Left cardiac atrium (tissue), 4 donors: Measurements from ENCODE around the gene ZBED6. TPM values are rescaled to one million over a fixed set of nuclear protein-coding genes. Genes with fewer than 3 reads are reported as not detected.
"Not testable (repeated sequence)": the region's sequence is repeated elsewhere in the genome, so short reads cannot be mapped to it uniquely, and the experiment has no call there.

Source experiments
- ATAC-seq, 2 donors: fragments of 200-7000 bp; cut with Tn5 transposase; one replicate each; pipeline ENCODE4 v1.9.1; 2020; ENCODE audit warnings: mild to moderate bottlenecking in 2 of 2, moderate library complexity in 2 of 2
- DNase-seq: peaks from one replicate; pipeline ENCODE4 v3.0.0-alpha.2; 2020
- intact Hi-C, 2 donors: fragments of 100-400 bp; cut with DNase I; formaldehyde crosslinking; loops; one replicate each; pipeline versions ENCODE4 v1.14.1 to v1.15.1; 2022 to 2023
- total RNA-seq, 2 donors: library from RNA; stranded (reverse); fragmentation: NEBNext Ultra II Directional; extraction: Animal tissue kit (Norgen Biotek cat#: 25700); gene quantifications; one replicate each; pipeline ENCODE4 v1.2.1, GENCODE V29; 2021
- donor health status: DM: no; HTN: yes; CAD: no.
- donor health status: DM: no; HTN: yes; CAD: no; lungs with severe emphysema.
- donor health status: DM: yes; HTN: yes; CAD: no.
- donor health status: Dilated cardiomyopathy.

The ZBED6 gene
- total RNA-seq, 2 donors from 2014 or later: 18.2 to 23.6 TPM

GRCh38 chr1:203823306-203823705 lies 27.9 kb downstream of the ZBED6 start:
- intact Hi-C loops: no loop called here
- DNase-seq: no peak
- ATAC-seq: no peak

- intact Hi-C loops: no loop called here
- DNase-seq (no peak), ATAC-seq (no peak)
Measured at GRCh38 chr1:203826175-203826574, 30.8 kb downstream of the ZBED6 start.

- ATAC-seq: no peak
- intact Hi-C loops: no loop called here
- no peak for DNase-seq
Measured at GRCh38 chr1:203828002-203828401, 32.6 kb downstream of the ZBED6 start.

GRCh38 chr1:203828503-203828902 lies 33.1 kb downstream of the ZBED6 start:
- intact Hi-C loops: no loop called here
- no peak for DNase-seq
- no peak for ATAC-seq

GRCh38 chr1:203829247-203829646 lies 33.8 kb downstream of the ZBED6 start:
- intact Hi-C loops, DNase-seq: not testable (repeated sequence)
- ATAC-seq: peak; percentile 41 to 63

- DNase-seq (no peak), ATAC-seq (no peak)
- intact Hi-C loops: no loop called here
Measured at GRCh38 chr1:203835476-203835875, 40.1 kb downstream of the ZBED6 start.

GRCh38 chr1:203839081-203839480 lies 43.7 kb downstream of the ZBED6 start:
- ATAC-seq (peak in 1 of 2 donors; percentile 44), DNase-seq (no peak)
- intact Hi-C loops: no loop called here

- ATAC-seq (no peak), DNase-seq (no peak)
- intact Hi-C loops: no loop called here
Measured at GRCh38 chr1:203840208-203840808, 44.9 kb downstream of the ZBED6 start.

GRCh38 chr1:203842559-203842876 lies 47.1 kb downstream of the ZBED6 start:
- ATAC-seq (no peak), DNase-seq (no peak)
- intact Hi-C loops: no loop called here

GRCh38 chr1:203843435-203843834 lies 48.0 kb downstream of the ZBED6 start:
- ATAC-seq: no peak
- intact Hi-C loops: no loop called here
- no peak for DNase-seq

Other genes with a start within 250 kb of the ZBED6 start
- 100 to 1,000 TPM in 1 of 2 donors, 10 to 100 TPM in 1; 81.4 to 102 TPM for gene ATP2B4, start 168.8 kb upstream of the ZBED6 start, total RNA-seq
- under 1 TPM; 0.26 to 0.50 TPM for gene LAX1, start 30.4 kb upstream of the ZBED6 start, total RNA-seq
- 10 to 100 TPM; 43.3 to 59.1 TPM for gene ZC3H11A, start within 50 bp of the ZBED6 start, total RNA-seq
- 10 to 100 TPM; 62.5 to 81.5 TPM for gene SNRPE, start 66.0 kb downstream of the ZBED6 start, total RNA-seq